GM18505 (cell line): ENCODE results near the gene MVP.
"Not testable (repeated sequence)": the region's sequence is repeated elsewhere in the genome, so short reads cannot be mapped to it uniquely, and the experiment has no call there.

ENCODE experiments used
- ATAC-seq: cut with Tn5 transposase; IDR thresholded peaks from one replicate; pipeline ENCODE4 v1.9.1; 2021; ENCODE audit not compliant: unreplicated experiment
- POLR2A ChIP-seq: IDR thresholded peaks from 4 replicates; pipeline ENCODE4 v1.6.1; 2011; ENCODE audit warnings: borderline replicate concordance; ENCODE audit not compliant: insufficient read depth, insufficient read length; ENCODE audit errors: extremely low read depth

Gene MVP

GRCh38 chr16:29820271-29820701 lies at the start of gene MVP:
TSS of gene MVP (plus strand) at chr16:29820462. CDS start at chr16:29830550, 10,088 bp downstream.
- TF ChIP-seq POLR2A = peak; percentile 79
- no peak for ATAC-seq

- not testable (repeated sequence) for ATAC-seq
These were observed 47.9 kb upstream of the MVP start for GRCh38 chr16:29772330-29772729.

GRCh38 chr16:29774730-29775129 lies 45.5 kb upstream of the MVP start:
- no peak for TF ChIP-seq POLR2A
- ATAC-seq = no peak

DNA sequence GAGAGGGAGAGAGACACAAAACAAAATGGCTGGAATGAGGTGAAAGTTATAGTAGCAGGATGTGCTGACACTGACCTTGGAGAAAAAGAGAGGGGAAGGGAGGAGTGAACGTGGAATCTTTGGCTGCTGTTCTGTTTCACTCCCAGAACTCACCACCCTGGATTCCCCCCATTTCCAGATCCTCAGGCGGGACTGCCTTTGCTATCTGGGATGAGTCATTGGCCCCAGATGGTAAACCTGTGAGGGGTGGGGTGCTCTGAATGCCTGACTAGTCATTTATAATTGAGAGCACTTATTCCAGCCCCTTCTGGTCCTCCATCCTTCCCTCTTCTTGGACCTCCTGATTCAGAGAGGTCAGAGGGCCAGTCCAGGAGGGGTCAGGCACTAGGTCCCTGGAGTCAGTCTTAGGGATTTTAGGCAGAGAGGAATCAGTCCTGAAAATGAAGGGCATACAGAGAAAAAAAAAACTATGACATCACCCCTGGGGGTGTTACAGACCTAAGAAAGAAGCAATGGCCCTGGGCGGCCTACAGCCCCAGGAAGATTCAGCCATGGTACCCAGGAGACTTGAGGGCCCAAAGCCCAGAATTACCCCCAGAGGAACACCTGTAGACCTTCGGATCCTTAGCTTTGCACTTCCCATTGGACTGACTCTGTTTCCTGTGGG lies 44.4 kb upstream of the MVP start:
- ATAC-seq = no peak
- TF ChIP-seq POLR2A = no peak

DNA sequence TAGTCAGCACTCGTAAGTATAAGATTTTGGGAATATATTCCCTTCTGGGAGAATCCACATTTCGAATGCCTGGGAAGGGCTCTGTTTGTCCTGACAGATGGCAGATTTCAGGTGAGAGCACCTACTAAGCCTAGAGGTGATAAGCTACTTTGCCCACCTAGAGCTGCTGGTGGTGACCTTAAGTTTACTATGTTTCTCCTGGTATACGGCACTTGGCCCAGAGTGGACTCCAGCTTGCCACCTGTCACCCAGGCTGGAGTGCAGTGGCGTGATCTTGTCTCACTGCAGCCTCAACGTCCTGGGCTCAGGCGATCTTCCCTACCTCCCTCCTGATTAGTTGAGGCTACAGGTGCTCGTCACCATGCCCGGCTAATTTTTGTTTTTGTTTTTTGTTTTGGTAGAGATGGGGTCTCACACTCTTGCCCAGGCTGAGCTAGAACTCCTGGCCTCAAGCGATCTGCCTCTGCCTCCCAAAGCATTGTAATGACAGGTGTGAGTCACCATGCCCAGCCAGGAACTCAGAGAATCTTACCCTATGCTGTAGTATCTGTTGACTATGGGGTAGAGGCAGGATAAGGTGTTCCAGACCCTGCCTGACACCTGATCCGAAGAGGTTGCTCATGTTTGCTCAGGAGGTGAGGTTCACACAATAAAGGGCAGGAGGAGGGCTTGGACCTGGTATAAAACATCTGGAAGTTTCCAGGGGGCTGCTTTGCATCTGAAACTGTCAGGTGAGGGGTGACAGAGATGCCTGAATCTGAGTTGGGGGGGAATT lies 42.5 kb upstream of the MVP start, which contains the start of gene ZG16:
Gene ZG16, plus strand, starts transcription at position 681 of the 775 bp plus-strand sequence. CDS start 1,011 bp downstream, outside the sequence.
- TF ChIP-seq POLR2A = no peak
- ATAC-seq = no peak

- no peak for ATAC-seq
- no peak for TF ChIP-seq POLR2A
These were observed 40.8 kb upstream of the MVP start for GRCh38 chr16:29779474-29779873.

- ATAC-seq = not testable (repeated sequence)
These were observed 36.9 kb upstream of the MVP start for GRCh38 chr16:29783094-29783953.

GRCh38 chr16:29784157-29784556 lies 36.1 kb upstream of the MVP start:
- TF ChIP-seq POLR2A = no peak
- no peak for ATAC-seq

DNA sequence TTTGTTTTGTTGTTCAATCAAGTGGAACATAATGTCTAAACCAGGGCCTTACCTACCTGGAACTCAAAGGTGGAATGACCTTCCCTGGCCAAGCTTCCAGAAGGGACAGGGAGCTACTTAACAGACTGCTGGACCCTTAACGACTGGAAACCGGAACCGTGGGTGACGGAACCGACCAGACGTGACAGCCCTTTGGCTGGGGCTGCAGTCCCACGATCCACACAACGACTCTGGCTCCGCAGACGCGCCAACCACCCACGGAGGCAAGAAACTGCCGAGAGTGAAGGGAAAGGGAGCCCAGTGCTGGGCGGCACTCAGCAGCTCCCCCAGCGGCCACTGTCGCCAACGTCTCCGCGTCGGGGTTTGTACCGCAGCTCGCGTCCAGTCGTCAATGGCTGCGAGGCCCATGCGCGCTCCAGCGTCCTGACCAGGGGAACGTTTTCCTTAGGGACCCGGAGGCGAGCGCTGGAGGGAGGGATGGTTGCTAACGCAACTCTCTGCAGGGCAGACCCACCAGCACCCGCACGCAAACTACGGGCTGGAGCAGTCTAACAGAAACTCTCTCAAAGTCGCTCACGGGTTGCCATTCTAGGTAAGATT lies 35.3 kb upstream of the MVP start:
- no peak for TF ChIP-seq POLR2A
- ATAC-seq = no peak

DNA sequence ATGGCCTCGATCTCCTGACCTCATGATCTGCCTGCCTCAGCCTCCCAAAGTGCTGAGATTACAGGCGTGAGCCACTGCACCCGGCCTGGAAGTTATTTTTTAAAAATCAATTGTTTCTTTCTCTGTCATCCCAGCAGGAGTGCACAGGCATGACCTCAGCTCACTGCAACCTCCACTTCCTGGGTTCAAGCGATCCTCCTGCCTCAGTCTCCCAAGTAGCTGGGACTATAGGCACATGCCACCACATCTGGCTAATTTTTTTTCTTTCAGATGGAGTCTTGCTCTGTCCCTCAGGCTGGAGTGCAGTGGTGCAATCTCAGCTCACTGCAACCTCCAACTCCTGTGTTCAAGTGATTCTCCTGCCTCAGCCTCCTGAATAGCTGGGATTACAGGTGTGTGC lies 33.1 kb upstream of the MVP start:
- not testable (repeated sequence) for ATAC-seq

DNA sequence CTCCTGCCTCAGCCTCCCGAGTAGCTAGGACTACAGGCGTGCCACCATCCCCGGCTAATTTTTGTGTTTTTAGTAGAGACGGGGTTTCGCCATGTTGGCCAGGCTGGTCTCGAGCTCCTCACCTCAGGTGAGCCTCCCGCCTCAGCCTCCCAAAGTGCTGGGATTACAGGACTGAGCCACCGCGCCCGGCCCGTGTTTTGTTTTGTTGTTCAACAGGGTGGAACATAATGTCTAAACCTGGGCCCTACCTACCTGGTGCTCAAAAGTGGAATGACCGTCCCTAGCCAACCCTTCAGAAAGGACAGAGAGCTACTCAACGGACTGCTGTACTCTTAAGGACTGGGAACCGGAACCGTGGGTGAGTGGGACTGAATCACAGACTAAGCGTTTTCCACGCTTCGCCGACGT lies 30.5 kb upstream of the MVP start:
- TF ChIP-seq POLR2A = no peak
- ATAC-seq = no peak

DNA sequence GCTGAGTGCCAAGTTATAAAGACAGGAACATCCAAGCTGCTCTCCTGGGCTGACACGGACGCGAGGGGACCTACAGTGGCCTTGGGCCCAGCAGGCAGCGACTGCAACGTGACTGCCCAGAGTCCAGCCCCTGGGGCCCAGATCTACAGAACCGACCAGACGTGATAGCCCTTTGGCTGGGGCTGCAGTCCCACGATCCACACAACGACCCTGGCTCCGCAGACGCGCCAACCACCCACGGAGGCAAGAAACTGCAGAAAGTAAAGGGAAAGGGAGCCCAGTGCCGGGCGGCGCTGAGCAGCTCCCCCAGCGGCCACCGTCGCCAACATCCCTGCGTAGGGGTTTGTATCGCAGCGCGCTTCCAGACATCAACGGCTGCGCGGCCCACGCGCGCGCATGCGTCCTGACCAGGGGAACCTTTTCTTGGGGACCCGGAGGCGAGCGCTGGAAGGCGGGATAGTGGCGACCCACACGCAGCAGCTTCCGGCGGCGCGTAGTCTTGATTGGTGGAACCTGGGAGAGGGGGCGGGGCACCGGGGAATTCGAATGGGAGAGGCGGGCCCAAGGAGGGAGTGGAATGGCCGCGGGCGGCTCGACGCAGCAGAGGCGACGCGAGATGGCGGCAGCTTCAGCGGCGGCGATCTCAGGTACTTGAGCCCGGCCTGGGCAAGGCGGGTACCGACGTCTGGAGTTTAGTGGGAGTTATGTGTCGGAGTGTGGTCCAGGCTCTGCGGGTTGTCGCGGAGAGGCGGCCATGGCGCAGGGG lies 29.9 kb upstream of the MVP start, which contains the start of gene KIF22:
Gene KIF22, plus strand, starts transcription at position 569 of the 766 bp plus-strand sequence. Its CDS starts 9 bp downstream, at position 578.
- peak; percentile 80 for TF ChIP-seq POLR2A
- ATAC-seq = peak; percentile 88
